HG03575 (cell line): ENCODE measurements around the gene CADPS.

Experiments
- ATAC-seq: cut with Tn5 transposase; IDR thresholded peaks from one replicate; pipeline ENCODE4 v1.9.1; 2021; ENCODE audit not compliant: unreplicated experiment, insufficient number of reproducible peaks, low FRiP score; ENCODE audit errors: extremely low read depth

The CADPS gene

GRCh38 chr3:62670351-62670750, 204.9 kb downstream of the CADPS start:
- ATAC-seq: no peak

- no peak for ATAC-seq
These were observed 206.1 kb downstream of the CADPS start for GRCh38 chr3:62669161-62669560.

- ATAC-seq: no peak
These were observed 207.5 kb downstream of the CADPS start for GRCh38 chr3:62667714-62668113.

- no peak for ATAC-seq
These were observed 209.4 kb downstream of the CADPS start for GRCh38 chr3:62665627-62666437.

- no peak for ATAC-seq
These were observed 212.5 kb downstream of the CADPS start for GRCh38 chr3:62662677-62663076.

- ATAC-seq: no peak
These were observed 215.6 kb downstream of the CADPS start for GRCh38 chr3:62659660-62660059.

GRCh38 chr3:62655691-62656063, 219.5 kb downstream of the CADPS start:
- ATAC-seq: no peak

GRCh38 chr3:62655056-62655690, 220.0 kb downstream of the CADPS start:
- ATAC-seq: no peak

GRCh38 chr3:62653796-62654195, 221.4 kb downstream of the CADPS start:
- no peak for ATAC-seq

GRCh38 chr3:62647711-62648110, 227.5 kb downstream of the CADPS start:
- ATAC-seq: no peak

GRCh38 chr3:62644493-62644892, 230.7 kb downstream of the CADPS start:
- no peak for ATAC-seq

- ATAC-seq: no peak
These were observed 236.9 kb downstream of the CADPS start for GRCh38 chr3:62638316-62638715.

- no peak for ATAC-seq
These were observed 238.9 kb downstream of the CADPS start for GRCh38 chr3:62636235-62636826.

GRCh38 chr3:62632510-62633294, 242.5 kb downstream of the CADPS start:
- no peak for ATAC-seq

- ATAC-seq: no peak
These were observed 243.7 kb downstream of the CADPS start for GRCh38 chr3:62631488-62631887.

GRCh38 chr3:62630664-62631063, 244.6 kb downstream of the CADPS start:
- ATAC-seq: no peak

GRCh38 chr3:62625268-62625667, 249.9 kb downstream of the CADPS start:
- no peak for ATAC-seq

- ATAC-seq: no peak
These were observed 251.0 kb downstream of the CADPS start for GRCh38 chr3:62624185-62624584.

GRCh38 chr3:62622553-62623174, 252.6 kb downstream of the CADPS start:
- ATAC-seq: no peak
